T-helper 2 cell treated with Interferon-gamma antibody and Interleukin-4, amounts not matched to agents 5 μg/mL and 100 μg/mL, for 36 hours (primary cell): Measurements from ENCODE around the gene PDP2.
A peak's percentile ranks its signal among the peaks of the same experiment; 100 is the strongest.
"Not testable (repeated sequence)": the region's sequence is repeated elsewhere in the genome, so short reads cannot be mapped to it uniquely, and the experiment has no call there.

ENCODE experiments used
- DNase-seq: peaks from one replicate; pipeline ENCODE4 v3.0.0; 2021; ENCODE audit warnings: low spot score
- H3K27ac Mint-ChIP-seq: one replicate; pipeline ENCODE4 v1.8.0; 2021; ENCODE audit warnings: mild to moderate bottlenecking, mixed read lengths
- H3K27me3 Mint-ChIP-seq: one replicate; pipeline ENCODE4 v1.8.0; 2021; ENCODE audit warnings: low read depth, mixed read lengths
- H3K36me3 Mint-ChIP-seq: one replicate; pipeline ENCODE4 v1.8.0; 2021; ENCODE audit warnings: low read depth, mixed read lengths
- H3K4me1 Mint-ChIP-seq: one replicate; pipeline ENCODE4 v1.8.0; 2021; ENCODE audit warnings: low read depth, mixed read lengths
- H3K4me3 Mint-ChIP-seq: one replicate; pipeline ENCODE4 v1.8.0; 2022; ENCODE audit warnings: mild to moderate bottlenecking, moderate library complexity, mixed read lengths
- H3K9me3 Mint-ChIP-seq: one replicate; pipeline ENCODE4 v1.8.0; 2021; ENCODE audit warnings: mixed read lengths

The PDP2 gene

GRCh38 chr16:66930189-66930588 is 49.9 kb downstream of the PDP2 start:
- H3K27ac Mint-ChIP-seq = no peak overlapping the region
- H3K9me3 Mint-ChIP-seq = no peaks in the 10 kb centered on the region
- peaks cover 14% of the 10 kb centered on the region for H3K27me3 Mint-ChIP-seq
- no peak for DNase-seq
- peaks cover 21% of the 10 kb centered on the region for H3K4me1 Mint-ChIP-seq
- H3K4me3 Mint-ChIP-seq = no peak overlapping the region
- peaks cover 25% of the 10 kb centered on the region for H3K36me3 Mint-ChIP-seq

GRCh38 chr16:66931665-66932064 is 51.4 kb downstream of the PDP2 start:
- Mint-ChIP-seq H3K27ac (peak overlapping the region; percentile 47), H3K36me3 (peaks cover 29% of the 10 kb centered on the region), H3K27me3 (peaks cover under 1% of the 10 kb centered on the region), H3K4me1 (peaks cover 27% of the 10 kb centered on the region), H3K9me3 (no peaks in the 10 kb centered on the region), H3K4me3 (peak overlapping the region; percentile 49)
- DNase-seq = no peak

GRCh38 chr16:66932076-66932475 is 51.8 kb downstream of the PDP2 start:
- H3K4me1 Mint-ChIP-seq = peaks cover 29% of the 10 kb centered on the region
- peaks cover 30% of the 10 kb centered on the region for H3K36me3 Mint-ChIP-seq
- H3K4me3 Mint-ChIP-seq = peak overlapping the region; percentile 95
- no peak overlapping the region for H3K27ac Mint-ChIP-seq
- DNase-seq = no peak
- no peaks in the 10 kb centered on the region for H3K27me3 Mint-ChIP-seq
- H3K9me3 Mint-ChIP-seq = no peaks in the 10 kb centered on the region

GRCh38 chr16:66933776-66934137 is 53.4 kb downstream of the PDP2 start:
- no peak for DNase-seq
- H3K9me3 Mint-ChIP-seq = no peaks in the 10 kb centered on the region
- no peaks in the 10 kb centered on the region for H3K27me3 Mint-ChIP-seq
- H3K4me1 Mint-ChIP-seq = peaks cover 35% of the 10 kb centered on the region
- H3K36me3 Mint-ChIP-seq = peaks cover 33% of the 10 kb centered on the region
- H3K27ac Mint-ChIP-seq = peak overlapping the region; percentile 92
- peak overlapping the region; percentile 95 for H3K4me3 Mint-ChIP-seq

- peak; percentile 91 for DNase-seq
- Mint-ChIP-seq H3K27ac (peak within 1 kb of the TSS; percentile 92), H3K27me3 (no peaks in the 10 kb centered on the region), H3K9me3 (no peaks in the 10 kb centered on the region), H3K4me3 (peak within 1 kb of the TSS; percentile 95), H3K4me1 (peaks cover 35% of the 10 kb centered on the region), H3K36me3 (peaks cover 33% of the 10 kb centered on the region)
Measured at GRCh38 chr16:66934138-66934838, 54.0 kb downstream of the PDP2 start, which contains the start of gene CIAO2B. Gene CIAO2B, minus strand, starts transcription at chr16:66934402. Its CDS starts 38 bp downstream, at chr16:66934364.

- DNase-seq, H3K9me3 Mint-ChIP-seq, H3K27me3 Mint-ChIP-seq: not testable (repeated sequence)
- peaks cover 35% of the 10 kb centered on the region for H3K4me1 Mint-ChIP-seq
- peak overlapping the region; percentile 92 for H3K27ac Mint-ChIP-seq
- peak overlapping the region; percentile 95 for H3K4me3 Mint-ChIP-seq
- peaks cover 34% of the 10 kb centered on the region for H3K36me3 Mint-ChIP-seq
Measured at GRCh38 chr16:66934839-66935313, 54.6 kb downstream of the PDP2 start.

- H3K4me3 Mint-ChIP-seq = peak within 1 kb of the TSS; percentile 95
- no peaks in the 10 kb centered on the region for H3K27me3 Mint-ChIP-seq
- H3K27ac Mint-ChIP-seq = peak within 1 kb of the TSS; percentile 92
- H3K9me3 Mint-ChIP-seq = no peaks in the 10 kb centered on the region
- DNase-seq = no peak
- peaks cover 35% of the 10 kb centered on the region for H3K4me1 Mint-ChIP-seq
- H3K36me3 Mint-ChIP-seq = peaks cover 35% of the 10 kb centered on the region
Measured at GRCh38 chr16:66935314-66936011, 55.1 kb downstream of the PDP2 start, which contains the start of gene CES2. Gene CES2, plus strand, starts transcription at chr16:66935516. Its CDS starts 120 bp downstream, at chr16:66935636.

GRCh38 chr16:66936462-66936861 is 56.1 kb downstream of the PDP2 start:
- no peaks in the 10 kb centered on the region for H3K9me3 Mint-ChIP-seq
- no peaks in the 10 kb centered on the region for H3K27me3 Mint-ChIP-seq
- H3K27ac Mint-ChIP-seq = peak overlapping the region; percentile 74
- H3K4me1 Mint-ChIP-seq = peaks cover 35% of the 10 kb centered on the region
- H3K36me3 Mint-ChIP-seq = peaks cover 38% of the 10 kb centered on the region
- DNase-seq = no peak
- peak overlapping the region; percentile 63 for H3K4me3 Mint-ChIP-seq

GRCh38 chr16:66936889-66937554 is 56.7 kb downstream of the PDP2 start:
- peaks cover 36% of the 10 kb centered on the region for H3K36me3 Mint-ChIP-seq
- no peaks in the 10 kb centered on the region for H3K9me3 Mint-ChIP-seq
- H3K4me1 Mint-ChIP-seq = peaks cover 35% of the 10 kb centered on the region

GRCh38 chr16:66937725-66938337 is 57.5 kb downstream of the PDP2 start:
- H3K4me3 Mint-ChIP-seq = no peak overlapping the region
- DNase-seq = no peak
- H3K9me3 Mint-ChIP-seq = no peaks in the 10 kb centered on the region
- H3K27me3 Mint-ChIP-seq = no peaks in the 10 kb centered on the region
- H3K36me3 Mint-ChIP-seq = peaks cover 38% of the 10 kb centered on the region
- no peak overlapping the region for H3K27ac Mint-ChIP-seq
- peaks cover 29% of the 10 kb centered on the region for H3K4me1 Mint-ChIP-seq

More at GRCh38 chr16:66936889-66937554, 56.7 kb downstream of the PDP2 start:
- peak overlapping the region; percentile 63 for H3K4me3 Mint-ChIP-seq
- H3K27me3 Mint-ChIP-seq = no peaks in the 10 kb centered on the region
- no peak for DNase-seq
- H3K27ac Mint-ChIP-seq = peak overlapping the region; percentile 74

GRCh38 chr16:66939366-66939765 is 59.1 kb downstream of the PDP2 start:
- Mint-ChIP-seq H3K27ac (no peak overlapping the region), H3K9me3 (no peaks in the 10 kb centered on the region), H3K36me3 (peaks cover 31% of the 10 kb centered on the region), H3K4me3 (no peak overlapping the region), H3K27me3 (no peaks in the 10 kb centered on the region), H3K4me1 (peaks cover 19% of the 10 kb centered on the region)
- no peak for DNase-seq

GRCh38 chr16:66940236-66940635 is 59.9 kb downstream of the PDP2 start:
- peaks cover 26% of the 10 kb centered on the region for H3K36me3 Mint-ChIP-seq
- no peak overlapping the region for H3K4me3 Mint-ChIP-seq
- no peak overlapping the region for H3K27ac Mint-ChIP-seq

More at GRCh38 chr16:66940236-66940635, 59.9 kb downstream of the PDP2 start:
- Mint-ChIP-seq H3K27me3 (no peaks in the 10 kb centered on the region), H3K9me3 (no peaks in the 10 kb centered on the region), H3K4me1 (peaks cover 18% of the 10 kb centered on the region)
- DNase-seq = no peak
